Activated CD4-positive, alpha-beta T cell treated with anti-CD3 and anti-CD28 coated beads, Interleukin-2, Interleukin-4, amounts not matched to agents 100 ng/mL and 50 ng/mL, durations not matched to agents 16 hours and 8 hours (primary cell): ENCODE measurements around the gene MTMR4.
"Not testable (repeated sequence)": the region's sequence is repeated elsewhere in the genome, so short reads cannot be mapped to it uniquely, and the experiment has no call there.

Source experiments
- DNase-seq: peaks from one replicate; pipeline ENCODE4 v3.0.0-alpha.2; 2020; ENCODE audit warnings: low spot score

MTMR4 gene

GRCh38 chr17:58492238-58493121 lies 22.0 kb downstream of the MTMR4 start:
- peak; percentile 59 for DNase-seq

DNA sequence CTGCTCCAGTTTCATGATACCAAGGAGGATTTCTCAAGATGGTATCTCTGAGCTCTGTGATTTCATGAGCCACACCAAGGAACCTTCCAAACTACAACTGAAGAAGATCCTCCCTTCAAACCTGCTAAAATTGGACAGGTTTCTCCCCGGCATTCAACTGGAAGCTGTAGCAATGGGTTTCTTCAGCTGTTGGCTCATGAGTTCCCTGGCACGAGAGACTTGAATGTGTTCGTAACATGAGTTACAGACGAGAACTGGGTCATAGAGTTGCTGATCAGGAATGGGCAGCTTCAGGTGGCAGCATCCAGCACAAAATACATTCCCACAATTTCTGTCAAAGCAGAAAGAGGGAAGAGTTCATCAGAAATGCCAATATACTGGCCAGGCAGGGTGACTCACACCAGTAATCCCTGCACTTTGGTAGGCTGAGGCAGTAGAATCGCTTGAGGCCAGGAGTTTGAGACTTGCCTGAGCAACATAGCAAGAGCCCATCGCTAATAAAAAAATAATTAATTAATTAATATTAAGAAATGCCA lies 22.9 kb downstream of the MTMR4 start:
- no peak for DNase-seq

GRCh38 chr17:58488428-58488890 lies 26.0 kb downstream of the MTMR4 start:
- DNase-seq = no peak

- peak; percentile 72 for DNase-seq
Measured at GRCh38 chr17:58487589-58488427, 26.6 kb downstream of the MTMR4 start, which contains the start of gene HSF5. Gene HSF5 (minus strand): TSS chr17:58488408. CDS start chr17:58488274, 134 bp downstream.

- DNase-seq = no peak
Measured at GRCh38 chr17:58484600-58484999, 29.8 kb downstream of the MTMR4 start.

GRCh38 chr17:58481798-58482197 lies 32.6 kb downstream of the MTMR4 start:
- DNase-seq = not testable (repeated sequence)

DNA sequence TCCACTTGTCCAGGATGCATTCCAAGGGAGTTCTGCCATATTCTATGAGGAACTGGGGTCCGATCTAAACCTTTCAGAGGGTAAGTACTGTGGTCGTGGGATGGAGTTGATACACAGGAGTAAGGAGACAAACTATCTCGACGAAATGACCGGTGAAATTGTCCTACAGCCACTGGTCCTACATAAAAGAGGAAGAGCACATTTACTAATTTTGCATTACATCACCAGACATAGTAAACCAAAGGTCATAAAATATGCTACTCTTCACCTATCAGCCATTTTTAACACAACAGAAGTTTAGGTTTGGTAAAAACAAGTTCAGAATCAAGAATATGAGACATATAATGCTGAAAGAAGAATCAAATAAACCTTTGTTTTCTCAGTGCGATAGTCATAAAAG lies 34.3 kb downstream of the MTMR4 start:
- no peak for DNase-seq

GRCh38 chr17:58476812-58477211 lies 37.6 kb downstream of the MTMR4 start:
- no peak for DNase-seq

GRCh38 chr17:58475985-58476384 lies 38.5 kb downstream of the MTMR4 start:
- no peak for DNase-seq

- DNase-seq = no peak
Measured at GRCh38 chr17:58470356-58470755, 44.1 kb downstream of the MTMR4 start.

- no peak for DNase-seq
Measured at GRCh38 chr17:58468944-58469343, 45.5 kb downstream of the MTMR4 start.

GRCh38 chr17:58455491-58455890 lies 58.9 kb downstream of the MTMR4 start:
- DNase-seq = no peak

DNA sequence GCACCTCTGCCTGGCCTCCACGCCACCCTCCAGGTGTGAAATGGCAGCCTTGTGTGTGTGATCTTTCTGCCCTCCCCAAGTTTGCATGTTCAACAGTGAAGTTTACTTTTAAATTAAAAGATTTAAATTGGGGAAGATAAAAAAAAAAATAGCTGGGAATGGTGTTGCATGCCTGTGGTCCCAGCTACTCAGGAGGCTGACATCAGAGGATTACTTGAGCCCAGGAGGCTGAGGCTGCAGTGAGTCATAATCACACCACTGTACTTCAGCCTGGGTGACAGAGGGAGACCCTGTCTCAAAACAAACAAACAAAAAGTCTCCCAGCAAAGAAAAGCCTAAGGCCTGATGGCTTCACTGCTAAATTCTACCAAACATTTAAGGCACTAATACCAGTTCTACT lies 61.7 kb downstream of the MTMR4 start:
- no peak for DNase-seq

DNA sequence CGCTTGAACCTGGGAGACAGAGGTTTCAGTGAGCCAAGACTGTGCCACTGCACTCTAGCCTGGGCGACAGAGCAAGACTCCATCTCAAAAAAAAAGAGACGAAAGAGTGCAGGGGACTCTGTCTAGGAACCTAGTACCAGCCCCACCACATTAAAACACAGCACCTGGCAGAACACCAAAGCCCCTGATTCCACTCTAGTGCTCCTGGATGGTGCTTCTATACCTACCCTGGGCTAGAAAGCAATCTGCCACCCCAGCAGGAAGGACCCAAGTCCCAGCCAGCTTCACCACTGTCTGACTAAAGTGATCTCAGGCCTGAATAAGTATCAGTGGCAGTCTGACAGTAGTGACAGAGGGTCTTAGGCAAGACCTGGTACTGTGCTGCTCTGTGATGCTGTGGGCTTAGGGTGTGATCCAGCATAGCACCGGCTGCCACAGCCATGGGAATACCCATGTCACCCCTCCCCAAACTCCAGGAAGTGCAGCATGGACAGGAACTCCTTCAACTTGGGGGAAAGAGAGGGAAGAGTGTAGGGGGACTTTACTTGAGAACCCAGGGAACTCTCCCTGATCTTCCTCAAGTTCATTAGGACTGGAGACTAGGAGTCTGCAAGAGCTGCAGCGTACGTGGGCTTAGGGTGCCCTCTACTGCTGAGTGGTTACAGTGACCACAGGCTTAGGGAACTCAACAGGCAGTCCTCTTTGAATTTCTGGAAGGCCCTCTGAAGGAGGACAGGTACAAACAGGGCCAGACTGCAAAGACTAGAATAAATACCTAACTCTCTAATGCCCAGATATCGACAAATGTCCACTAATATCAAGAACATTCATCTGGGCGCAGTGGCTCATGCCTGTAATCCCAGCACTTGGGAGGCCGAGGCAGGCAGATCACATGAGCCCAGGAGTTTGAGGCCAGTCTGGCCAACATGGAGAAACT lies 67.1 kb downstream of the MTMR4 start:
- DNase-seq = peak; percentile 80

- no peak for DNase-seq
Measured at GRCh38 chr17:58446086-58446485, 68.4 kb downstream of the MTMR4 start.
